ENCODE results near the gene GRM4.
A peak's percentile ranks its signal among the peaks of the same experiment; 100 is the strongest.
"Not testable (repeated sequence)": the region's sequence is repeated elsewhere in the genome, so short reads cannot be mapped to it uniquely, and the experiment has no call there.

GRM4 gene

DNA sequence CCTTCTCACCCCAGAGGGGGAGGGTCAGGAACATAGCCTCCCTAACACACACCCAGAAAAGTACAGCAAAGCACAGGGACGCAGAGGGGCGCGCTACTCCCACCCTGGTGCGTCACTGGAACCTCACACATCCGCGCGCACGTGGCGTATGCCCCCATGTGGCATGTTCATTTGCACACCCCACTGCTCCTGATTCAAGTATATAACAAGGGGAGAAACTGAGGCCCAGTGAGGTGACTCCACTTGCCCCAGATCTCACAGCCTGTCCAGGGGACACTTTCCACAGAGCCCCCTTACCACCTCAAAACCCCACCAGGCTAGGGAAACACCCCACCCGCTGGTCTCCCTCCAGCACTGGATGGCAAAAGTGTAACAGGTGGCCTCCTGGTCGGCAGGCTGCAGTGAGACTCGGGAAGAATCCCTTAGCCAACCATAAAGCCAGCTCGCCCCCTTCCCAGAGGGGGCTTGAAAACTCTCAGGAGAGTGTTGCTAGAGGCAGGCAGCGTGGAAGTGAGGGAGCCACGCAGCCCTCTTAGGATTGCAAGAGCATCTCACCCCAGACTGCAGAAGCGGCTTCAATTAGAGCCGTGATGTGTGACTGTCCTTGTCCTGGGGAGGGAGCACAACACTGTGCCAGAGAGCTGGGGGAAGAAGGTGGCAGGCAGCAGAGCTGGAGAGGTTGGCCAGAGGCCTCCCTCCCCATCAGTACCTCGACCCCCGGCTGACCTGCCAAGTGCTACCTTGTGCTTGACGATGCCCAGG is at the start of gene GRM4:
Gene GRM4 (minus strand): TSS at position 67 of the 762 bp plus-strand sequence. CDS start 12,591 bp downstream, outside the sequence.
- no peak within 1 kb of the TSS for H3K27ac ChIP-seq
- H3K4me3 ChIP-seq, result peak within 1 kb of the TSS; percentile 66
- TF ChIP-seq, protein P1, sequence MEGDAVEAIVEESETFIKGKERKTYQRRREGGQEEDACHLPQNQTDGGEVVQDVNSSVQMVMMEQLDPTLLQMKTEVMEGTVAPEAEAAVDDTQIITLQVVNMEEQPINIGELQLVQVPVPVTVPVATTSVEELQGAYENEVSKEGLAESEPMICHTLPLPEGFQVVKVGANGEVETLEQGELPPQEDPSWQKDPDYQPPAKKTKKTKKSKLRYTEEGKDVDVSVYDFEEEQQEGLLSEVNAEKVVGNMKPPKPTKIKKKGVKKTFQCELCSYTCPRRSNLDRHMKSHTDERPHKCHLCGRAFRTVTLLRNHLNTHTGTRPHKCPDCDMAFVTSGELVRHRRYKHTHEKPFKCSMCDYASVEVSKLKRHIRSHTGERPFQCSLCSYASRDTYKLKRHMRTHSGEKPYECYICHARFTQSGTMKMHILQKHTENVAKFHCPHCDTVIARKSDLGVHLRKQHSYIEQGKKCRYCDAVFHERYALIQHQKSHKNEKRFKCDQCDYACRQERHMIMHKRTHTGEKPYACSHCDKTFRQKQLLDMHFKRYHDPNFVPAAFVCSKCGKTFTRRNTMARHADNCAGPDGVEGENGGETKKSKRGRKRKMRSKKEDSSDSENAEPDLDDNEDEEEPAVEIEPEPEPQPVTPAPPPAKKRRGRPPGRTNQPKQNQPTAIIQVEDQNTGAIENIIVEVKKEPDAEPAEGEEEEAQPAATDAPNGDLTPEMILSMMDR (IDR thresholded peaks at IDR 0.05), result no peak
- DNase-seq (ENCODE audit: low spot score), result no peak

DNA sequence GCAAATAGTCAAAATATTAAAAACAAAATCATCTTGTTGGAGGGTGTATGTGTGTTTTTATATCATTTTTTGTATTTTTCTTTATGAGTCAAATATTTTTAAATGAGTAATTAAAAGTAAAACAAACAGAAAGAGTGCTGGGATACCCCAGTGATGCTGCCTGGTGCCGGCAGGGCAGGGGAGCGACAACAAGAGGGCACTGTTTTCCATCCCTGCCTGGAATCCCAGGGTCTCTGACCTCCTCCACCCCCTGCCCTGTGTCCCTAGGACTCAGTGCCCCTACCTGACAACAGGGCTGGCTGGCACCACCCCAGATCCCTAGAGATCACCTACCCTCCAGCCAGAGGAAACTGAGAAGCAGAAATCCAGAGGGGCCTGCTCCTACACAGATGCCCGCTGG is 48.9 kb upstream of the GRM4 start:
- DNase-seq (ENCODE audit: low spot score), result no peak
- H3K27ac ChIP-seq, result no peak overlapping the region
- TF ChIP-seq, protein P1 (IDR thresholded peaks at IDR 0.05), result no peak
- H3K4me3 ChIP-seq, result no peak overlapping the region

GRCh38 chr6:34190504-34191122 is 44.7 kb upstream of the GRM4 start:
- TF ChIP-seq, protein P1 (IDR thresholded peaks at IDR 0.05), result no peak
- H3K4me3 ChIP-seq, result no peak overlapping the region
- no peak overlapping the region for H3K27ac ChIP-seq
- DNase-seq (ENCODE audit: low spot score), result no peak

DNA sequence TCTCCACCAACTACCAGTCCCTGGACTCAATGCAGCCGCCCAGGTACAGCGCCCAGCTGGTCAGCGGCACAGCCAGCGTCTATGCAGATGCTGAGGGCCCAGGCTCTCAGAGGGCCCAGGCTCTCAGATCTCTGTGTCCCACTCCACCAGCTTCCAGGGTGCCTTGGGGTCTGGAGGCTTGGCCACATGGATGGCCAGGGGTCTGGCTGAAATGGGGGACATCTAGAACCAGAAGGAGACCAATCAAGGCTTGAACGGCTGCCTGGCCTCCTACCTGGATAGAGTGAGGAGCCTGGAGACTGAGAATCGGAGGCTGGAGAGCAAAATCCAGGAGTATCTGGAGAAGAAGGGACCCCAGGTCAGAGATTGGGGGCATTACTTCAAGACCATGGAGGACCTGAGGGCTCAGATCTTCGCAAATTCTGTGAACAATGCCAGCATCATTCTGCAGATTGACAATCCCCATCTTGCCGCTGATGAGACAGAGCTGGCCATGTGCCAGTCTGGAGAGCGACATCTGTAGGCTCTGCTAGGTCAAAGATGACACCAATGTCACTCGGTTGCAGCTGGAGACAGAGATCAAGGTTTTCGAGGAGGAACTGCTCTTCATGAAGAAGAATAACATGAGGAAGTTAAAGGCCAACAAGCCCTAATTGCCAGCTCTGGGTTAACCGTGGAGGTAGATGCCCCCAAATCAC is 44.1 kb upstream of the GRM4 start:
- no peak for DNase-seq (ENCODE audit: low spot score)
- no peak overlapping the region for H3K4me3 ChIP-seq
- H3K27ac ChIP-seq, result no peak overlapping the region
- TF ChIP-seq, protein P1 (IDR thresholded peaks at IDR 0.05), result no peak

- not testable (repeated sequence) for H3K4me3 ChIP-seq; DNase-seq (ENCODE audit: low spot score); H3K27ac ChIP-seq
These were observed 38.8 kb upstream of the GRM4 start for GRCh38 chr6:34184726-34185125.

GRCh38 chr6:34182751-34183531 is 37.1 kb upstream of the GRM4 start:
- no peak overlapping the region for H3K27ac ChIP-seq
- DNase-seq (ENCODE audit: low spot score), result no peak
- H3K4me3 ChIP-seq, result no peak overlapping the region
- TF ChIP-seq, protein P1 (IDR thresholded peaks at IDR 0.05), result no peak

- Histone ChIP-seq H3K4me3 (no peak overlapping the region), H3K27ac (no peak overlapping the region)
- TF ChIP-seq, protein P1 (IDR thresholded peaks at IDR 0.05), result no peak
- DNase-seq (ENCODE audit: low spot score), result no peak
These were observed 36.0 kb upstream of the GRM4 start for GRCh38 chr6:34181908-34182307.

All from coronary artery (tissue), 2 donors.